GF-D8 (cell line): ENCODE measurements around the gene THAP5.

Experiments
- DNase-seq: peaks from one replicate; lab custom pipeline; 2025; lab: John Stamatoyannopoulos, UW

Gene THAP5

DNA sequence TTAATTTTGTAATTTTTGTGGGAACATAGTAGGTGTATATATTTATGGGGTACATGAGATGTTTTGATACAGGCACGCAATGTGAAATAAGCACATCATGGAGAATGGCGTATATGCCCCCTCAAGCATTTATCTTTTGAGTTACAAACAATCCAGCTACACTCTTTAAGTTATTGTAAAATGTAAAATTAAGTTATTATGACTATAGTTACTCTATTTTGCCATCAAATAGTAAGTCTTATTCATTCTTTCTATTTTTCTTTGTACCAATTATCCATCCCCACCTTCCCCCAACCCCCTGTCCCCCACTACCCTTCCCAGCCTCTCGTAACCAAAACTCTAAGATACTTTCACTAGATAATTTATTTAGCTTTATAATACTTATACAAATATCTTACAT lies 35.8 kb downstream of the THAP5 start:
- no peak for DNase-seq

DNA sequence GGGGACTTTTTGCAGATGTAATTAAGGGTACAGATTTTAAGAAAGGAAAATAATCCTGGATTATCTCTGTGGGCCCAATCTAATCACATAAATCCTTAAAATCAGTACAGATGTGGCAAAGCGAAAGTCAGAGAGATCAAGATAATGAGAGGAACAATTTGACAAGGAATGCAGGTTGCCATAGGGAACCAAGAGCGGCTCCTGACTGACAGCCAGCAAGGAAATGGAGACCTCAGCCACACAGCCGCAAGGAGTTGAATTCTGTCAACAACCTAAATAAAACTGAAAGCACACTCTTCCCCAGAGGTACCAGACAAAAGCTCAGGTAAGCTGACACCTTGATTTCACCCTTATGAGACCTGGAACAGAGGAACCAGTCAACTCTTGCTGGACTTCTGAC lies 40.2 kb downstream of the THAP5 start:
- no peak for DNase-seq

DNA sequence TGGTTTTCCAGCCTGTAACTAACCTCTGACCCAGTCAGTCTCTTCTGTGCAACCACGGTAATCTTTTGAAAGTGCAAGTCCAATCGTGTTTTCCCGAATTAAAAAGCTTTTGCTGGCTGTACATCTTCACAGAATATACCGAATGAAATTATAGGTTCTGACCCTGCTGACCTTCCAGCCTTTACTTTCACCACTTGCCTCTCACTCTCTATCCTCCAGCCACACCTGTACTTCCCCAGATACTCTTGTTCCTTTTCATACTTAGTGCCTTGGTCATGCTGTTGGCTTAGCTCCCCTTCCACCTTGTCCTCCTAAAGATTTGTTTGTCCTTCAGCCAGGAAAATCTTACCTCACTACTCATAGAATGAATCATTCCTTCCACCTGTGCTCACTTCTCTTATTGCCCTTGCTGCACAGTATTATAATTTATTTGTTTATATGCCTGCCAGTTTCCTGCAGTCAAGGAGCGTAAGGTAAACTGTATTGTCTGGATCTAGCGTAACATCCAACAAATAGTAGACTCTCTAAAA lies 41.3 kb downstream of the THAP5 start:
- DNase-seq: no peak

DNA sequence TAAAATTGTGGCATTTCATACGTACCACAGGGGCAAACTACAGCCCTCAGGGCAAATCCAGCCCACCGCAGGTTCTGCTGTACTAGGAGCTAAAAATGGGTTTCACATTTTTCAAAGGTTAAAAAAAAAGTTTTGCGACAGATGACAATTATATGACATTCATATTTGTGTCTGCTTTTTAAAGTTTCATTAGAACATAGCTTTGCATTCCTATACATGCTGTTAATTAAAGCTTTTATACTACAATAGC lies 42.8 kb downstream of the THAP5 start:
- no peak for DNase-seq

DNA sequence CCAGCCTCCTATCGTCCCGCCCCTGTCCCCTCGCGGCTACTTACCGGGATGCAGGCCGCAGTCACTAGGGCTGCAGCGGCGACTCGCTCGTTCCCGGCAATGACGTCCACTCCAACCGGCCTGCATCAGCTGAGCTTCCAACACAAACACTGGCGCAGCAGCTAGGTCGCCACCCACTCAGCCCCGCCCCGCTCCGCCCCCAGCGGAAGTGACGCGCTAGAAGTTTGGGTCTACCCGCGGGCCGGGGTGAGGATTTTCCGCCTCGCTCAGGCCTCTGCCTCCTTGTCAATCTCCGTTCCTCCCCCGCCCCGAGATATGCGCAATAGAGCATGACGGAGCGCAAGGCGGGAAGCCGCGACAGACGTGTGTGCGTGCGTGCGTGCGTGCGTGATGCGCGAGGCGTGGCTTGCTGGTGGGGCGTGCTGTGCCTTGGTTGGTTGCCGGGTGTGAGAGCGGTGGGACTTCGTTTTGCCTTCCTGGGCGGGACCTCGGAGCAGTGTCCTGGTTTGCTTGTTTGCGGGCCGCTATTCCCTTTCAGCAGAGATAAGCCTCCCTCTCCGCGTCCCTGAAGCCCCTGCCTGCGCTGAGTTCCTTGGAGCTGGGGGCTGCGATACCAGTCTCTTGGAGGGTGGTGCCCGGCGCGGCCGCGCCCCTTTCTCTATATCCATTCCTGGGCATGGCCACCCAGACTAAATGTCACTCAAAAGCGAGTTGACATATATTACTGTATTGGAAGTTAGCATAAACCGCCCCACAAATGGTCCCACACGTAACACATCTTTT lies 43.3 kb downstream of the THAP5 start, which contains the start of gene PNPLA8:
TSS of gene PNPLA8 (minus strand) at position 151 of the 783 bp plus-strand sequence. CDS start 10,644 bp downstream, outside the sequence.
- DNase-seq: peak; percentile 96

DNA sequence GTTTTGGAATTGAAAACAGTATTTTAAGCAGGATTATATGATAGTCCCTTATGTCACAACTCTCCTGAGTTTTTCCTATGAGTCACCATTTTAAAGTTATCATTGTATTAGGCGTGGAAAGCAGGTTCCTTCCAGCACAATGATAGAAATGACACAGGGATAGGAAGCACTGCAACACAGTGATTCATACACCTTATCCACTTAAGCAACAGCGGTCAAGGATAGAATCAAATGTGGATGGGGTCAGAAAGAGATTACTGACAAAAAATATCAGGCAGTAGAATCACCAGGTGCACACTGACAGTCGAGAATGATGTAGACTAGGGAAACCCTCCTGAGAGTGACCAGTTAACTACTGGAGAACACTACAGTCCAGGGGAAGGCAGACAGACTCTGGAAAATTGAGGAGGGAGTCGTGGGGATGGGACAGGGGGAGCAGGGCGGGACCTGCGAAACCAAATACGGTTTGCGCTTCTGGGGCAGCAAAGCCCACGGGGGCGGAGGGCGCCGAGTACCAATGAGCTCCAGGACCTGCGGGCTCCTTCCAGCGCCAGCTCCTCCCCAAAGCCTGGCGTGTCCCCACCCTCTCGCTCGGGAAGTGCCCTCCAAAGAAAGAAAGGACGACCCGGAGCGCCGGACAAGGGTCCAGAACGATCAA lies 44.0 kb downstream of the THAP5 start:
- peak; percentile 66 for DNase-seq

DNA sequence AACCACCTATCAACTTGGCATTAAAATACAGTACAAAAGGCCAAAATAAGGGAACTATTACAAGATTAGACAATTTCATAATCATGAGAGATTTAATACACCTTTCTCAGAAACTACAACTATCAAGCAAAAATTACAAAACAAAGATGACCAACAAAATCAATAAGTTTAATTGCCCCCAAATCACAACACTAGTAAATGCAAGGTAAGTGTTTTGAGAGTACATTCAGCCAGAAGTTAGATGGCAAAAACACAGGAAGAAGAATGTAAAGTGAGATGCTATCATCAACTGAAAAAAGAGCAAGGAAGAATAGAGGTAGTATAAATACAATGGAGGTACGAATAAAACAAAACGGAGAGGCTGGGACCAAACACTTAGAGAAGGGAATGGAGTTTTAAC lies 46.7 kb downstream of the THAP5 start:
- DNase-seq: no peak

DNA sequence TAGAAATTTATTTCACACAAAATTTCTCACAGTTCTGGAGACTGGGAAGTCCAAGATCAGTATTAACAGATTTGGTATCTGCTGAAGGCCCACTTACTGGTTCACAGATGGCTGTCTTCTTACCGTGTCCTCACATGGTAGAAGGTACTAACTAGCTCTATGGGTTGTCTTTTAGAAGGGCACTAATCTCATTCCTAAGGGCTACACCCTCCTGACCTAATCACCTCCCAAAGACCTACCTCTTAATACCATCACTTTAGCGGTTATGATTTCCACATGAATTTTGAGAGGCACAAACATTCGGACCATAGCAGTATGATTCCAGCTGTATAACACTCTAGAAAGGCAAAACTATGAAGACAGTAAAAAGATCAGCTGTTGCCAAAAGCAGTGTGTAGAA lies 51.6 kb downstream of the THAP5 start:
- DNase-seq: no peak

DNA sequence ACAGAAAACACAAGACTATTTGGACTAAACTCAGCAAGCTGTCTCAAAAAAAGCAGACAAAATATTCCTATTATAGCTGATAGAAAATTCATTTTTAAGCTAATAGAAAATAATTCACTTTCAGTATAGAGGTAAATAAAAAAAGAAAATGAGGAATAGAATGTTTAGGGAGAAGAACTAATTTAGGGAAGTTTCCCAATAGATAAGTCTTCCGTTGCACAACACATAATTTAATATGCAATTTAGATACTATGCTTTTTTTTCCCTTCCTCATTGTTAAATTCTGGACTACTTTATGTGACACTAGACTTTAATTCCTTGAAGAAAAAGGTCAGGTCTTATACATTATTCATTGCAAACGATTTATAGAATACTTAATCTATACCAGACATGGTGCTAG lies 53.9 kb downstream of the THAP5 start:
- peak; percentile 25 for DNase-seq

DNA sequence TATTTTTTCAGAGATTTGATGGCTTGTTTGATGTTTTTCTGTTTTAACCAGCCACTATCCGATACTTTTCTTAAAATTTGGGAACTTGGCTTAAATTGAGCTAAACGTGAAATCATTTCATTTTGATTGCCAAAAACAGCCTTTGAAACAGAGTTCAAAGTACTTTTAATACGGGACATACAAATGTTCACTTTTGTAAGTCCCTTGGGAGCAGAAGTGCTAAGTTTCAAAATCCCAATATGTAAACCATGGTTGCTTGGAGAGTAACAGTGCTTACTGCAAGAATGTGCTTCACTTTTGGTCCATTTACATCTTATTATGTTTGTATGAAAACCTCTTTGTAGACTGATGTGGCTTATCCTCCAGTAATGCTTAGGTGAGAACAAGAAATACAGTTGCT lies 54.5 kb downstream of the THAP5 start:
- no peak for DNase-seq
